Breast epithelium (tissue), 4 donors: ENCODE results near the gene COL23A1. TPM values are rescaled to one million over a fixed set of nuclear protein-coding genes. Genes with fewer than 3 reads are reported as not detected.

ENCODE experiments used
- DNase-seq, 2 donors: peaks; one replicate each; pipeline ENCODE4 v3.0.0-alpha.2; 2019; ENCODE audit warnings: low spot score in 2 of 2
- H3K27ac ChIP-seq, 2 donors: fragments of 200-600 bp; sonication (generic) in 1 of 2; one replicate each; pipeline ENCODE4 v1.5.1; 2016 to 2019; ENCODE audit warnings: mild to moderate bottlenecking in 1 of 2
- H3K27me3 ChIP-seq, 2 donors: fragments of 200-600 bp; sonication (generic) in 1 of 2; one replicate each; pipeline versions ENCODE4 v1.5.1 to v1.6.0; 2017 to 2019; ENCODE audit warnings: control low read depth in 1 of 2, mild to moderate bottlenecking in 1 of 2
- H3K36me3 ChIP-seq: fragments of 200-600 bp; one replicate; pipeline ENCODE4 v1.5.1; 2019
- H3K4me1 ChIP-seq, 2 donors: fragments of 200-600 bp; sonication (generic); one replicate each; pipeline ENCODE4 v1.5.1; 2016 to 2019; ENCODE audit warnings: control low read depth in 1 of 2
- H3K4me3 ChIP-seq, 3 donors: fragments of 200-600 bp; sonication (generic); 1 replicate in 2 of 3; 2 replicates in 1 of 3; pipeline ENCODE4 v1.5.1; 2016 to 2019; ENCODE audit warnings: mild to moderate bottlenecking in 3 of 3, moderate library complexity in 2 of 3
- H3K9me3 ChIP-seq, 2 donors: fragments of 200-600 bp; sonication (generic) in 1 of 2; one replicate each; pipeline ENCODE4 v1.5.1; 2016 to 2019; ENCODE audit warnings: control low read depth in 1 of 2
- POLR2A ChIP-seq: fragments of 450-650 bp; IDR thresholded peaks from one replicate; pipeline ENCODE4 v1.6.1; 2016; ENCODE audit warnings: antibody characterized with exemption, mild to moderate bottlenecking, moderate library complexity
- POLR2AphosphoS5 ChIP-seq, 3 donors: sonication (generic); formaldehyde crosslinking; IDR thresholded peaks; one replicate each; pipeline ENCODE4 v1.6.1; 2017; ENCODE audit warnings: antibody characterized with exemption in 3 of 3
- intact Hi-C: fragments of 100-400 bp; cut with DNase I; formaldehyde crosslinking; loops from one replicate; pipeline ENCODE4 v1.15.1; 2023; ENCODE audit warnings: low total_unique reads
- total RNA-seq, 3 donors: library from RNA; depleted of rRNA; stranded (reverse); fragments of >200 nt; gene quantifications; one replicate each; pipeline ENCODE4 v1.1.0, GENCODE V29; 2016
- TF ChIP-seq, protein P1 (sequence below), 3 donors: fragments of 450-650 bp; IDR thresholded peaks; one replicate each; pipeline ENCODE4 v1.5.1; 2016 to 2017; ENCODE audit warnings: antibody characterized with exemption in 3 of 3, mild to moderate bottlenecking in 3 of 3, moderate library complexity in 3 of 3

COL23A1 gene
- total RNA-seq, 3 donors from 2014 or later = 0.32 to 3.3 (median 2.6) TPM

DNA sequence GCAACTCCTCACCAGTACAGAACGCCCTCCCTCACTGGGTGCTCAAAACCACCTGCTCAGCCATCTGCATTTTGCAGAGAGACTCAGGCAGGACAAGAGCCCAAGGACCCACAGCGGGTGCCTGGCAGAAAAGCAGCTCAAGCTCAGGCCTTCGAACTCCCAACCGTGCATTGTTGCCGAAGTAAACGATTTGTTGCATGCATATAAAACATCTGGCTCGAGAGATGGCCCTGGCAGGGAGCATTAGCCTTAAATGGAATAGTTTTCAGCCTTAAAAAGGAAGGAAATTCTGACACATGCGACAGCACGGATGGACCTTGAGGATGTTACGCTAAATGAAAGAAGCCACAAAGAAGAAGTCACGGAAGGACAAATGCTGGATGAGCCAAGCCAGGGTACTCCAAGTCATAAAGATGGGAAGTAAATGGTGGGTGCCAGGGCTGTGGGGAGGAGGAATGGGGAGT, 197.2 kb downstream of the COL23A1 start:
- H3K36me3 ChIP-seq = no peaks in the 10 kb centered on the region
- H3K27me3 ChIP-seq = peaks cover 0 to 18% of the 10 kb centered on the region in 2 donors
- intact Hi-C loops = no loop called here
- TF ChIP-seq, protein P1, sequence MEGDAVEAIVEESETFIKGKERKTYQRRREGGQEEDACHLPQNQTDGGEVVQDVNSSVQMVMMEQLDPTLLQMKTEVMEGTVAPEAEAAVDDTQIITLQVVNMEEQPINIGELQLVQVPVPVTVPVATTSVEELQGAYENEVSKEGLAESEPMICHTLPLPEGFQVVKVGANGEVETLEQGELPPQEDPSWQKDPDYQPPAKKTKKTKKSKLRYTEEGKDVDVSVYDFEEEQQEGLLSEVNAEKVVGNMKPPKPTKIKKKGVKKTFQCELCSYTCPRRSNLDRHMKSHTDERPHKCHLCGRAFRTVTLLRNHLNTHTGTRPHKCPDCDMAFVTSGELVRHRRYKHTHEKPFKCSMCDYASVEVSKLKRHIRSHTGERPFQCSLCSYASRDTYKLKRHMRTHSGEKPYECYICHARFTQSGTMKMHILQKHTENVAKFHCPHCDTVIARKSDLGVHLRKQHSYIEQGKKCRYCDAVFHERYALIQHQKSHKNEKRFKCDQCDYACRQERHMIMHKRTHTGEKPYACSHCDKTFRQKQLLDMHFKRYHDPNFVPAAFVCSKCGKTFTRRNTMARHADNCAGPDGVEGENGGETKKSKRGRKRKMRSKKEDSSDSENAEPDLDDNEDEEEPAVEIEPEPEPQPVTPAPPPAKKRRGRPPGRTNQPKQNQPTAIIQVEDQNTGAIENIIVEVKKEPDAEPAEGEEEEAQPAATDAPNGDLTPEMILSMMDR (IDR thresholded peaks at IDR 0.05) = no peak
- TF ChIP-seq POLR2A (no peak), POLR2AphosphoS5 (IDR thresholded peaks at IDR 0.05) (no peak)
- no peak overlapping the region for H3K4me3 ChIP-seq
- no peaks in the 10 kb centered on the region for H3K4me1 ChIP-seq
- no peak for DNase-seq
- no peak overlapping the region for H3K27ac ChIP-seq
- H3K9me3 ChIP-seq = no peaks in the 10 kb centered on the region

DNA sequence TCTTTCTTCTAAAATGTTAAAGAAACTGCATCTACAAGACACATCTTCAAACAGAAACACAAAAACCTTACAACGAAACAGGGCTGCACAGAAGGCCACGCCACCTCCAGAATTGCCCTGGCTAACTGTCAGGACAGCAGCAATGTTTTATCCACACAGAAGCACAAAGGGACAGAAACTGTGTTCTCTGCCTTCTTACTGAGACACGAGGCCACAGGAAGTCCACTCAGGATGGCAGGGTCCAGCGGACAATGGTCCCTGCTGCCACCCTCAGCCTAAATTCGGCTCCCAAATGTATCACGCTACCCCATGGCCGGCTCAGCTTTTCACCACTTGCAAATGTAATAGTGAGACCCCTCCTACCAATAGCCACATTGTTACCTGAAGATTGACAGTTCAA, 197.8 kb downstream of the COL23A1 start:
- H3K27ac ChIP-seq = no peak overlapping the region
- intact Hi-C loops = no loop called here

DNA sequence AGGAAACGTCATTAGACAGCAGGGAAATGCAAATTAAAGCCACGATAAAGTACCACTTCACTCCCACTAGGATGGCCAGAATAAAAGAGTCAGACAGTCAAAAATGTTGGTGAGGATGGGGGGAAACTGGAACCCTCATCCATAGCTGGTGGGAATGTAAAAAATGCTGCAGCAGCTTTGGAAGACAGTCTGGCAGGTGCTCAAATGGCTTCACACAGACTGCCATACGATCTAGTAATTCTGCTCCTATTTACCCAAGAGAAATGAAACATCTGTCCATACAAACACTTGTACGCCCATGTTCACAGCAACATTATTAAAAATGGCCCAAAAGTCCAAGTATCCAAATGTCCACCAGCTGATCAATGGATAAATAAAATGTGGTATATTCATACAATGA, 198.7 kb downstream of the COL23A1 start:
- no peak overlapping the region for H3K4me3 ChIP-seq
- no peak for TF ChIP-seq POLR2AphosphoS5 (IDR thresholded peaks at IDR 0.05)
- TF ChIP-seq POLR2A = no peak
- TF ChIP-seq, protein P1 (IDR thresholded peaks at IDR 0.05) = no peak
- DNase-seq = no peak
- no peaks in the 10 kb centered on the region for H3K4me1 ChIP-seq
- intact Hi-C loops = no loop called here
- no peaks in the 10 kb centered on the region for H3K9me3 ChIP-seq
- H3K27me3 ChIP-seq = peaks cover 0 to 12% of the 10 kb centered on the region in 2 donors
- H3K36me3 ChIP-seq = no peaks in the 10 kb centered on the region
- no peak overlapping the region for H3K27ac ChIP-seq

More for the DNA sequence above, 197.8 kb downstream of the COL23A1 start:
- H3K27me3 ChIP-seq = peaks cover 0 to 16% of the 10 kb centered on the region in 2 donors
- H3K9me3 ChIP-seq = no peaks in the 10 kb centered on the region
- TF ChIP-seq, protein P1 (IDR thresholded peaks at IDR 0.05) = no peak
- no peak for TF ChIP-seq POLR2AphosphoS5 (IDR thresholded peaks at IDR 0.05)
- TF ChIP-seq POLR2A = no peak
- H3K4me3 ChIP-seq = no peak overlapping the region
- H3K36me3 ChIP-seq = no peaks in the 10 kb centered on the region
- no peak for DNase-seq
- no peaks in the 10 kb centered on the region for H3K4me1 ChIP-seq

DNA sequence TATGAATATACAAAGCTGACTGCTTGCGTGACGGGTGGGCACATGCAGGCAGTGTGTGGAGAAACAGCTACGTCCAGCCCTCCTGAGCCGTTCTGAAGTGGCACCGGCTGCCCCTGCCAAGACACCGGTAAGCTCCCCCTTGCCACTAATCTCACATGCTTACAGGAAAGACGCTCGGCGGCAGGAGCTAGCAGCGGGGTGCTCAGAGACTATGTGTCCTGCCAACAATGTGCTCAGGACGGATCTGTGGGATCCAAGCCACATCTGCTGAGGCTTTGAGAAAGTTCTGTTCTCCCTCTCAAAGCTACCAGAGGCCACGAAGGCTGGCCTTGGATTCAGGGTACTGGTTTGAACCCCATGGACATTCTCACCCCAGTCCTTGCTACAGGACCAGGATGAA, 200.4 kb downstream of the COL23A1 start:
- intact Hi-C loops = no loop called here
- Histone ChIP-seq H3K27me3 (peaks cover 0 to 15% of the 10 kb centered on the region in 2 donors), H3K4me1 (no peaks in the 10 kb centered on the region), H3K4me3 (no peak overlapping the region), H3K27ac (no peak overlapping the region), H3K36me3 (no peaks in the 10 kb centered on the region), H3K9me3 (no peaks in the 10 kb centered on the region)
- TF ChIP-seq POLR2AphosphoS5 (IDR thresholded peaks at IDR 0.05) = no peak
- TF ChIP-seq, protein P1 (IDR thresholded peaks at IDR 0.05) = no peak
- no peak for TF ChIP-seq POLR2A
- DNase-seq = no peak

DNA sequence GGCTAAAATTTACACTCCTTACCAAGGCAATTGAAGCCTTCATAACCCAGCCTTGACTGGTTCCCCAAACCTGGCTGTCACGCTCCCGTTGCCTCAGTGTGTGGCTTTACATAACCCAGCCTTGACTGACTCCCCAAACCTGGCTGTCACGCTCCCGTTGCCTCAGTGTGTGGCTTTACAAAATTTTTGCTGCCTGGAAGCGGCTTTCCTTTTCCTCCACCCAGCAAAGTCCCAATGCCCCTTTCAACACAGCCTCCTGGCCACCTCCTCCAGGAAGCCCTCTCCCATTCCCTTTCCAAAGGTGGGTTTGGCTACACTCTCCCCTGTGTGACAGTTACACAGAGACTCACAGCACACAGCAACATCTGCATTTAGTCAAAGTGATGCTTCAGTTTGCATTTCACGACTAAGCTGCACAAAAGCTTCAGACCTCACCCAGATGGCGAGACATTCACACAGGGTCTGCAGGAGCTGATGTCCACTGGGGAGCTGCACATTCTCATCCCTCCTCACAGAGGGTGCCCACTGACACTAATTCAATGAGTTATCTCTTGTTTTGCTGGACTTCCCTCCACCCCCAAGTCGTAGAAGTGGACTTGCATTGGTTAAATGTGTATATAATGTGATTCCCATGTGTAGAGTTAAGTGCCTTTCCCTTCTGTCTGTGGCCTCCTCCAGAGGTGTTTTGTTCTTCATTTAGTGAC, 201.0 kb downstream of the COL23A1 start:
- Histone ChIP-seq H3K9me3 (no peaks in the 10 kb centered on the region), H3K36me3 (no peaks in the 10 kb centered on the region), H3K27me3 (peaks cover 0 to 20% of the 10 kb centered on the region in 2 donors), H3K4me3 (no peak overlapping the region), H3K27ac (no peak overlapping the region), H3K4me1 (no peaks in the 10 kb centered on the region)
- intact Hi-C loops = no loop called here
- DNase-seq = no peak
- TF ChIP-seq POLR2A = no peak
- TF ChIP-seq POLR2AphosphoS5 (IDR thresholded peaks at IDR 0.05) = no peak
